ENCODE data around the gene SLC25A10.
"Not testable (repeated sequence)": the region's sequence is repeated elsewhere in the genome, so short reads cannot be mapped to it uniquely, and the experiment has no call there.

SLC25A10 gene

GRCh38 chr17:81720267-81721071 lies 8.4 kb downstream of the SLC25A10 start:
- no peak for DNase-seq (ENCODE audit: low read depth in 2 of 3, low spot score in 2 of 3)

GRCh38 chr17:81722184-81723120 lies 10.4 kb downstream of the SLC25A10 start:
- DNase-seq (ENCODE audit: low read depth in 2 of 3, low spot score in 2 of 3), result no peak

DNA sequence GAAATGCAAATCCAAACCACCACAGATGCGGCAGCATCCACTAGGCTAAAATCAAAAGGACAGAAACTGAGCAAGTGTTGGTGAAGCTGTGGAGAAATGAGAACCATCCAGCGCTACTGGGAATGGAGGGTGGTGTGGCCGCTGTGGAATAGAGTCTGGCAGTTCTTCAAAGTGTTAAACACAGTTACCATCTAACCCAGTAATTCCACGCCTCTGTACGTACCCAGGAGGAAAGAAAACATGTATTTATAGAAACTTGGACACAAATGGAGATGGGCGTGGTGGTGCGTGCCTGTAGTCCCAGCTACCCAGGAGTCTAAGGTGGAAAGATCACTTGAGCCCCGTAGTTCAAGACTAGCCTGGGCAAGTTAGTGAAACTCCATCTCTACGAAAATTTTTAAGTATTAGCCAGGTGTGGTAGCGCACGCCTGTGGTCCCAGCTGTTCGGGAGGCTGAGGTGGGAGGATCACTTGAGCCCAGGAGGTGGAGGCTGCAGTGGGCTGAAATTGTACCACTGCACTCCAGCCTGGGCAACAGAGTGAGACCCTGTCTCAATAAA lies 11.6 kb downstream of the SLC25A10 start:
- no peak for DNase-seq (ENCODE audit: low read depth in 2 of 3, low spot score in 2 of 3)

DNA sequence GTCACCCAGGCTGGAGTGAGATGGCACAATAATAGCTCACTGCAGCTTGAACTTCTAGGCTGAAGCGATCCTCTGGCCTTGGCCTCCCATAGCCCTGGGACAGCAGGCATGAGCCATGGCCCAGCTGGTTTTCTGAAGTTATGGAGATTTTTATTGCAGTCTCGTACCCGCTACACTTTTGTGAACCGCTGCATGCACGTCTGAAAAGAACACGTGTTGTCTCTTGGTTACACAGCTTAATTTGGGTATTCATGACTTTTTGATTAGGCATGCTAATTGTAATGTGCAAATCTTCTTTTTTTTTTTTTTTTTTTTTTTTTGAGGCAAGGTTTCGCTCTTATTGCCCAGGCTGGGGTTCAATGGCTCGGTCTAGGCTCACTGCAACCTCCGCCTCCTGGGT lies 13.4 kb downstream of the SLC25A10 start:
- no peak for DNase-seq (ENCODE audit: low read depth in 2 of 3, low spot score in 2 of 3)

- no peak for DNase-seq (ENCODE audit: low read depth in 2 of 3, low spot score in 2 of 3)
Observed at GRCh38 chr17:81726004-81726403, 13.9 kb downstream of the SLC25A10 start.

DNA sequence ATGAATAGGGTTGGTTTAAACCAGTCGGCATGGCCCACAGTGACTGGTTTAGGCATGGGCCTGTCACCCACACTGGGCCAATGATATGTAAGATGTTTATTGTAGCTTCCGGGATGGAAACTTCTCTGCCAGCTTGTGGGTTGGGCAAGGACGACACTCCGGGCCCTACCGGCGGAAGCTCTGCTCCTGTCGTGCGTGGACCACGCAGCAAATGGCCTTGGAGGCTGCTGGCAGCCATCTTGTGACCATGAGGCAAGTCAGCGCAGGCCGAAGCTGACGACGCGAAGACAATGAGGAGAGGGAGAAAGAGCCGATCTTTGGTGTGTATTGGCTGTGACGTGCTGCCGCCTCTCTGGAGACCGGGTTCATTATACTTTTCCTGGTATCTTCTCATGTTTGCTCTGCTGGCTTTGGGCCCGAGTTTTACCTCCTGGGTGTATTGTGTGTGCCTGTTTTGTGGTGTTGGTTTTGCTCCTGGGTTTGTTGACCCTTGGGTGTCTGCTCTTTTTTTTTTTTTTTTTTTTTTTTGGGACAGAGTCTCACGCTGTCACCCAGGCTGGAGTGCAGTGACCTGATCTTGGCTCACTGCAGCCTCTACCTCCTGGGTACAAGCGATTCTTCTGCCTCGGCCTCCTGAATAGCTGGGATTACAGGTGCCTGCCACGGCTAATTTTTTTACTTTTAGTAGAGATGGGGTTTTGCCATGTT lies 15.4 kb downstream of the SLC25A10 start:
- DNase-seq (ENCODE audit: low read depth in 2 of 3, low spot score in 2 of 3), result no peak

- DNase-seq (ENCODE audit: low read depth in 2 of 3, low spot score in 2 of 3), result peak in 2 of 3 experiments; percentile 38 to 41
Observed at GRCh38 chr17:81733507-81734404, 21.7 kb downstream of the SLC25A10 start.

- no peak for DNase-seq (ENCODE audit: low read depth in 2 of 3, low spot score in 2 of 3)
Observed at GRCh38 chr17:81734405-81735263, 22.6 kb downstream of the SLC25A10 start.

GRCh38 chr17:81735264-81736102 lies 23.4 kb downstream of the SLC25A10 start:
- no peak for DNase-seq (ENCODE audit: low read depth in 2 of 3, low spot score in 2 of 3)

- no peak for DNase-seq (ENCODE audit: low read depth in 2 of 3, low spot score in 2 of 3)
Observed at GRCh38 chr17:81737947-81738800, 26.1 kb downstream of the SLC25A10 start.

- no peak for DNase-seq (ENCODE audit: low read depth in 2 of 3, low spot score in 2 of 3)
Observed at GRCh38 chr17:81738801-81739393, 26.8 kb downstream of the SLC25A10 start.

- not testable (repeated sequence) for DNase-seq (ENCODE audit: low read depth in 2 of 3, low spot score in 2 of 3)
Observed at GRCh38 chr17:81739593-81739992, 27.5 kb downstream of the SLC25A10 start.

GRCh38 chr17:81740395-81740961 lies 28.4 kb downstream of the SLC25A10 start:
- DNase-seq (ENCODE audit: low read depth in 2 of 3, low spot score in 2 of 3), result no peak

GRCh38 chr17:81741049-81741593 lies 29.0 kb downstream of the SLC25A10 start:
- DNase-seq (ENCODE audit: low read depth in 2 of 3, low spot score in 2 of 3), result no peak

DNA sequence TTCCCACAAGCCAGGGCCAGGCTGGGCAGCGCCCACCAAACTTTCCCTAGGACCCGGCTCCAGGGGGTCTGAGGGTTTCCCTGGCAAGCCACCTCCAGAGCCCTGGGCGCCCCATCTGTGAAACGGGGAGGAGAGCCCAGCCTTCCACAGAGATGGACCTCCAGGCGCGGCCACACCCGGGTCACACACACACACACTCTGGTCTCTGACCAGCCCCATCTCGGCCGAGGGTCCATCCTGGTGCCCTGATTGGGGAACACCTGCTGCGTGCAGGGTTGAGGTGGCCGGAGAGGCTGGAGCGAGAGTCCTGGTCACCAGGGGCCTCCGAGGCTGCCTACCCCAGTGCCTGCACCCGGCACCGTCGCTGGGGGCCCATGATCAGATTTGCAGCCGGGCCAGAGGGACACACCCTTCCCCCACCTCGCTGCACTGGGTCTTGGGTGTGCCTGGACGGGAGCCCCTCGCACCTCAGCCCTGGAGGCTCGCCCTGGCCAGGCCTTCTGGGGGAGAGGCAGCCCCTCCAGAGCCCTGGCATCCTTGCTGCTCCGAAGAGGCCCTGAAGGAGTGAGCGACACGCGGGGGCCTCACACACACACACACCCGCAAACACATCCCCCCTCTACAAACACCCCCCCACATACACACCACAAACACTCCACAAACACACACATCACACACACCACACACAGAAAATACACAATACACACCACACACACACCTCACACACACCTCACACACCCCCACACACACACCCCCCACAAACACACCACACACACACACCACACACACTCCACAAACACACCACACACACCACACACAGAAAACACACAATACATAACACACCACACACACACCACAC lies 29.7 kb downstream of the SLC25A10 start:
- DNase-seq (ENCODE audit: low read depth in 2 of 3, low spot score in 2 of 3), result no peak

All from activated CD8-positive, alpha-beta memory T cell treated with anti-CD3 and anti-CD28 coated beads for 48 hours (primary cell).